Endodermal cell (in vitro differentiated cells): ENCODE data around the gene RND1. TPM values are rescaled to one million over a fixed set of nuclear protein-coding genes. Genes with fewer than 3 reads are reported as not detected.
A peak's percentile ranks its signal among the peaks of the same experiment; 100 is the strongest.

Experiments
- DNase-seq: peaks from one replicate; pipeline ENCODE4 v3.0.0-alpha.2; 2017
- H3K27ac ChIP-seq: 2 replicates; pipeline ENCODE4 v1.5.1; 2013; ENCODE audit warnings: mild to moderate bottlenecking, low read depth, low read length, moderate library complexity
- H3K27me3 ChIP-seq: 2 replicates; pipeline ENCODE4 v1.6.1; 2013; ENCODE audit warnings: mild to moderate bottlenecking, low read length, moderate library complexity; ENCODE audit not compliant: insufficient read depth, control insufficient read depth, poor library complexity, severe bottlenecking
- H3K36me3 ChIP-seq: 2 replicates; pipeline ENCODE4 v1.7.0; 2013; ENCODE audit warnings: mild to moderate bottlenecking, low read length, moderate library complexity; ENCODE audit not compliant: control insufficient read depth, insufficient read depth
- H3K4me1 ChIP-seq: one replicate; pipeline ENCODE4 v1.7.0; 2013; ENCODE audit warnings: low read length; ENCODE audit not compliant: control insufficient read depth, insufficient read depth
- H3K4me3 ChIP-seq: 2 replicates; pipeline ENCODE4 v1.5.1; 2013; ENCODE audit warnings: mild to moderate bottlenecking, low read length, moderate library complexity
- H3K9ac ChIP-seq: 2 replicates; pipeline ENCODE4 v1.6.1; 2013; ENCODE audit warnings: mild to moderate bottlenecking, low read length, moderate library complexity; ENCODE audit not compliant: poor library complexity, severe bottlenecking; ENCODE audit errors: extremely low read depth
- H3K9me3 ChIP-seq: 2 replicates; pipeline ENCODE4 v1.6.1; 2013; ENCODE audit warnings: mild to moderate bottlenecking, low read length, moderate library complexity; ENCODE audit not compliant: control insufficient read depth
- H3K27ac Mint-ChIP-seq: 2 replicates; pipeline ENCODE4 v1.8.0; 2020; ENCODE audit warnings: mixed read lengths
- H3K27me3 Mint-ChIP-seq: 2 replicates; pipeline ENCODE4 v1.8.0; 2021; ENCODE audit warnings: mild to moderate bottlenecking, mixed read lengths; ENCODE audit not compliant: insufficient read depth
- H3K36me3 Mint-ChIP-seq: 2 replicates; pipeline ENCODE4 v1.8.0; 2020; ENCODE audit warnings: low read depth, mixed read lengths
- H3K4me1 Mint-ChIP-seq: 2 replicates; pipeline ENCODE4 v1.8.0; 2020; ENCODE audit warnings: mixed read lengths
- H3K4me3 Mint-ChIP-seq: 2 replicates; pipeline ENCODE4 v1.8.0; 2020; ENCODE audit warnings: mild to moderate bottlenecking, moderate library complexity, mixed read lengths
- H3K9me3 Mint-ChIP-seq: 2 replicates; pipeline ENCODE4 v1.8.0; 2020; ENCODE audit warnings: mild to moderate bottlenecking, mixed read lengths
- WGBS, 2 experiments: methylation state at CpG; one replicate each; pipeline versions ENCODE4 v1.1.5 to v1.1.7; 2013; ENCODE audit warnings: missing lambda C conversion rate in 2 of 2, mixed read lengths in 1 of 2; ENCODE audit not compliant: insufficient coverage in 1 of 2, insufficient read length in 1 of 2; 5-methylcytosine and 5-hydroxymethylcytosine counted together
- total RNA-seq, 2 donors: library from RNA; stranded (reverse); fragmentation: NEBNext Ultra II Directional in 1 of 2; extraction: Animal tissue kit (Norgen Biotek cat#: 25700) in 1 of 2; gene quantifications; 2 replicates in 1 of 2; 3 replicates in 1 of 2; pipeline ENCODE4 v1.2.1, GENCODE V29; 2021
- TF ChIP-seq, protein P1 (sequence below): fragments of 200-600 bp; sonication (generic); conservative IDR thresholded peaks from 2 replicates; pipeline ENCODE4 v1.5.0; 2021; ENCODE audit warnings: antibody characterized with exemption, mild to moderate bottlenecking

Gene RND1
- total RNA-seq, 2 donors from 2014 or later, result 10.7 to 18.9 TPM

DNA sequence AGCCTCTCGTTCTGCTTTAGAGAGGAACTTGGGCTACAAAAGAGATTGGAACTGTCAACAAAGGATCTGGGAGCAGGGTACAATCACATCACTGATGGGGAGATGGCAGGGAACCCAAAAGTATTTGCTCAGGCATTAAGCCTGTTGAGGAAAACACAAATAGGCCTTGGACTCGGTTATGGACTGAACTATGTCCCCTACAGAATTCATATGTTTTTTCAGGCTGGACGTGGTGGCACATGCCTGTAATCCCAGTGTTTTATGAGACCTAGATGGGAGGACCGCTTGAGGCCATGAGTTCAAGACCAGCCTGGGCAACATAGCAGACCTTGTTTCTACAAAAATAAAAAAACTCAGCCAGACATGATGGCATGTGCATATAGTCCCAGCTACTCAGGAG is 27.6 kb downstream of the RND1 start:
- H3K36me3 ChIP-seq, result peaks cover 69% of the 10 kb centered on the region
- 93 to 95% methylated on average over 4 of the region's 4 CpGs for WGBS, 2 experiments
- Mint-ChIP-seq H3K9me3 (peaks cover 8% of the 10 kb centered on the region), H3K27ac (no peak overlapping the region), H3K36me3 (peaks cover 73% of the 10 kb centered on the region), H3K4me3 (no peak overlapping the region), H3K27me3 (no peaks in the 10 kb centered on the region), H3K4me1 (no peaks in the 10 kb centered on the region)
- no peak overlapping the region for H3K27ac ChIP-seq
- TF ChIP-seq, protein P1, sequence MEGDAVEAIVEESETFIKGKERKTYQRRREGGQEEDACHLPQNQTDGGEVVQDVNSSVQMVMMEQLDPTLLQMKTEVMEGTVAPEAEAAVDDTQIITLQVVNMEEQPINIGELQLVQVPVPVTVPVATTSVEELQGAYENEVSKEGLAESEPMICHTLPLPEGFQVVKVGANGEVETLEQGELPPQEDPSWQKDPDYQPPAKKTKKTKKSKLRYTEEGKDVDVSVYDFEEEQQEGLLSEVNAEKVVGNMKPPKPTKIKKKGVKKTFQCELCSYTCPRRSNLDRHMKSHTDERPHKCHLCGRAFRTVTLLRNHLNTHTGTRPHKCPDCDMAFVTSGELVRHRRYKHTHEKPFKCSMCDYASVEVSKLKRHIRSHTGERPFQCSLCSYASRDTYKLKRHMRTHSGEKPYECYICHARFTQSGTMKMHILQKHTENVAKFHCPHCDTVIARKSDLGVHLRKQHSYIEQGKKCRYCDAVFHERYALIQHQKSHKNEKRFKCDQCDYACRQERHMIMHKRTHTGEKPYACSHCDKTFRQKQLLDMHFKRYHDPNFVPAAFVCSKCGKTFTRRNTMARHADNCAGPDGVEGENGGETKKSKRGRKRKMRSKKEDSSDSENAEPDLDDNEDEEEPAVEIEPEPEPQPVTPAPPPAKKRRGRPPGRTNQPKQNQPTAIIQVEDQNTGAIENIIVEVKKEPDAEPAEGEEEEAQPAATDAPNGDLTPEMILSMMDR, result no peak
- no peak overlapping the region for H3K4me3 ChIP-seq
- no peak overlapping the region for H3K9ac ChIP-seq
- H3K9me3 ChIP-seq, result no peaks in the 10 kb centered on the region
- H3K27me3 ChIP-seq, result no peaks in the 10 kb centered on the region
- no peaks in the 10 kb centered on the region for H3K4me1 ChIP-seq
- DNase-seq, result no peak

DNA sequence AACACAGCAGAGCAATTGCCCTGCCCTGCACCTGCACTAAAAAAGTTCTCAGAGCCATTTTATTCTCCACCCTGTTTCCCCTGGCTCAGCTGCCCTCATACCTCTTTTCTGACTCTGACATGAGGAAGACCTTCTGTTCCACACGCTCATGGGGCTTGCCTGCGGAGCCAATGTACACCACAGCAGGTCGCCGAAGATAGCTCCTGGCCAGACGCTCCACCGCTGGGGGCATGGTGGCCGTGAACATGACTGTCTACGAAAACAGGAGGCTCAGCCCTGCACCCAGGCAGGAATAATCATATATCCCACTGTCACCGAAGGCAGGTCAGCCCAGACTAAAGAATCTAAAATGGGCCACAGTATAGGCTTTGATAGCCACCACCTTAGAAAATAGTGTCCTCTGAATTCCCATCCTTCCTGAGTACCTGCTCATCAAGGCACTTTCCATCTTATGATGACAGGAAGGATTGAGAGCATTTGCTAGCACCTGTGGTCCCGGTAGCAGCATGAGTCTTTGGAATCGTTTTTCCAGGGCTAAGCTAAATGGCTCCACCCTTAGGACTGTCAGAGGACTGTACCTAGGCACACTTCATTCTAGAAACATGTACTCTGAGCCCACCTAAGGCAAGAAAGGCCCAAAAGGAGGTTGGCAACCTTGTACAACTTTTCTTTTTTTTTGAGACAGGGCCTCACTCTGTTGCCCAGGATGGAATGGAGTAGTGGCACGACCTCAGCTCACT is 33.2 kb downstream of the RND1 start:
- Mint-ChIP-seq H3K27ac (no peak overlapping the region), H3K4me1 (no peaks in the 10 kb centered on the region), H3K9me3 (no peaks in the 10 kb centered on the region), H3K36me3 (peaks cover 76% of the 10 kb centered on the region), H3K27me3 (no peaks in the 10 kb centered on the region), H3K4me3 (no peak overlapping the region)
- Histone ChIP-seq H3K4me3 (no peak overlapping the region), H3K36me3 (peaks cover 82% of the 10 kb centered on the region), H3K9ac (no peak overlapping the region), H3K27me3 (no peaks in the 10 kb centered on the region), H3K27ac (no peak overlapping the region), H3K9me3 (no peaks in the 10 kb centered on the region), H3K4me1 (no peaks in the 10 kb centered on the region)
- TF ChIP-seq, protein P1, result peak; percentile 33
- 93% methylated on average over 4 to 12 of the region's 12 CpGs for WGBS, 2 experiments
- DNase-seq, result no peak

DNA sequence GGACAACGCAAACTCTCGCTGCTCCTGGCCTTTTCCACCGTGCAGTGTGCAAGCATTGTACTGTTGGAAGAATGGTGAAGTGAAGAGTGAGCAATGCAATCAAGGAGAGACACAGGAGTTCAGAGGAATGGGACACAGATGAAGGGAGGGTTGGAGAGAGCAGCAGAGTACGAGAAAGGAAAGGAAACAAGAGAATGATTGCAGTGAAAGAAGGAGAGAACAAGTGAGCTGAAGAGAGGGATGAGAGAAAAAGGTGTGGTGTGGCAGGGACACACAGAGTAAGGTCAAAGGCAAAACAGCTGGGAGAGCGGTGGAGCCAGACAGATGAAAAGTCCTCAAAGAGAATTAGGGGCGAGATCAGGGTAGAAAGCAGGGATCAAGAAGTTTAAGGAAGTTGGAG is 34.4 kb downstream of the RND1 start:
- Mint-ChIP-seq H3K27ac (no peak overlapping the region), H3K27me3 (no peaks in the 10 kb centered on the region), H3K4me1 (no peaks in the 10 kb centered on the region), H3K9me3 (no peaks in the 10 kb centered on the region), H3K4me3 (no peak overlapping the region), H3K36me3 (peaks cover 66% of the 10 kb centered on the region)
- H3K4me1 ChIP-seq, result no peaks in the 10 kb centered on the region
- H3K9me3 ChIP-seq, result no peaks in the 10 kb centered on the region
- H3K27ac ChIP-seq, result no peak overlapping the region
- no peak for DNase-seq
- H3K4me3 ChIP-seq, result no peak overlapping the region
- no peak overlapping the region for H3K9ac ChIP-seq
- H3K27me3 ChIP-seq, result no peaks in the 10 kb centered on the region
- 90 to 98% methylated on average over 4 to 6 of the region's 6 CpGs for WGBS, 2 experiments
- TF ChIP-seq, protein P1, result no peak
- peaks cover 80% of the 10 kb centered on the region for H3K36me3 ChIP-seq
